ENCODE measurements around the gene CTH. TPM values are rescaled to one million over a fixed set of nuclear protein-coding genes. Genes with fewer than 3 reads are reported as not detected.
A peak's percentile ranks its signal among the peaks of the same experiment; 100 is the strongest.

The CTH gene
- total RNA-seq, 1 experiment from 2014 or later, result 14.7 TPM

DNA sequence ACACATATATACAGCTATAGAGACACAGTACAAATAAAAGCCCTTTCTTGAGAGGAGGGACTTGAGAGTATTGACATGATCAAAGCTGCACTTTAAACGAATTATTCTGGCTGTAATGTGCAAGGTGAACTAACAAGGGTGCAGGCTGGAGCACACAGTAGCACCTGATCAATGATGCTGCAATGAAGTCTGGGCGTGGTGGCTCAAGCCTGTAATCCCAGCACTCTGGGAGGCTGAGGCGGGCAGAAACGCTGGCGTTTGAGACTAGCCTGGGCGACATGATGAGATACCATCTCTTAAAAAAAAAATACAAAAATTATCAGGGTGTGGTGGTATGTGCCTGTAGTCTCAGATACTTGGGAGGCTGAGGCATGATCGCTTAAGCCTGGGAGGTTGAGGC, 14.1 kb upstream of the CTH start:
- no TSS peak for BruUV-seq (replicated peaks)
- no peak for ATAC-seq
- Histone ChIP-seq H3K79me2 (ENCODE audit: insufficient read depth, low read length) (no peaks in the 10 kb centered on the region), H3K9me2 (ENCODE audit: insufficient read depth) (no peaks in the 10 kb centered on the region), H3K27ac (ENCODE audit: low read depth, low read length) (no peak overlapping the region), H3K4me2 (ENCODE audit: low read length) (no peak overlapping the region), H3K4me3 (replicated peaks in 1 of 2; ENCODE audit: low read depth in 1 of 2, low read length in 2 of 2) (no peak overlapping the region), H3K4me1 (ENCODE audit: control insufficient read depth in 1 of 2, insufficient read depth in 2 of 2, low read length in 2 of 2) (no peaks in the 10 kb centered on the region), H3K9ac (ENCODE audit: low read length) (no peak overlapping the region), H3K36me3 (ENCODE audit: control insufficient read depth in 1 of 2, insufficient read depth in 2 of 2, low read length in 2 of 2) (no peaks in the 10 kb centered on the region), H4K20me1 (ENCODE audit: insufficient read depth) (no peaks in the 10 kb centered on the region), H3K27me3 (ENCODE audit: insufficient read depth, low read length) (no peaks in the 10 kb centered on the region), H3K9me3 (ENCODE audit: control insufficient read depth in 1 of 2, insufficient read depth in 1 of 2, low read depth in 1 of 2, low read length in 2 of 2) (no peaks in the 10 kb centered on the region), H2AFZ (ENCODE audit: low read depth, low read length, poor library complexity, severe bottlenecking) (peak overlapping the region; percentile 26)
- ChIA-PET CTCF (no interaction called here), POLR2A (no interaction called here), RAD21 (ENCODE audit: low non-redundant PET in 1 of 2, low total read pairs in 2 of 2, uncharacterized antibody in 2 of 2, unreplicated experiment in 2 of 2) (no interaction called here)
- intact Hi-C loops (cut with micrococcal nuclease), result no loop called here
- no peak for DNase-seq (ENCODE audit: low read depth, low spot score)
- TF ChIP-seq ZFX (IDR thresholded peaks at IDR 0.05), result no peak
- no peak for TF ChIP-seq FOSL1 (IDR thresholded peaks at IDR 0.05; ENCODE audit: low read depth)

DNA sequence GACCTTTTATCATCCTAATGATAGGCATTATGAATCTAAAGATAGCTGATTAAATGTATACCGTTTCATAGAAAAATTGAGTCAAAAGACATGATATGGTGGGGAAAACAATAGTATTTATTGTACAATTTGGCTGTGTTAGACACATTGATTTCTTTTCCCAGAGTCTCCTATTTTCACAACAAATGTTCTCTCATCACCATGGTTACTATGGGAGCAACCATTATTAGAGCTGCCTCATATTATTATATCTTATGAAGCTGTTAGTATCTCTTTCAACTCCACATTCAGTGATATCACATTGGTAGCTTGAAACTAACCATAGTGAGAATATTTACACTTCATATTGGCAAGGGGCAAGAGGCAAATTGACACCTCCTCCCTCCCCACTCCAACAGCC, 10.7 kb upstream of the CTH start:
- Histone ChIP-seq H3K27ac (ENCODE audit: low read depth, low read length) (no peak overlapping the region), H3K9me2 (ENCODE audit: insufficient read depth) (no peaks in the 10 kb centered on the region), H3K4me2 (ENCODE audit: low read length) (no peak overlapping the region), H3K27me3 (ENCODE audit: insufficient read depth, low read length) (no peaks in the 10 kb centered on the region), H3K79me2 (ENCODE audit: insufficient read depth, low read length) (no peaks in the 10 kb centered on the region), H2AFZ (ENCODE audit: low read depth, low read length, poor library complexity, severe bottlenecking) (no peak overlapping the region), H3K9me3 (ENCODE audit: control insufficient read depth in 1 of 2, insufficient read depth in 1 of 2, low read depth in 1 of 2, low read length in 2 of 2) (no peaks in the 10 kb centered on the region), H4K20me1 (ENCODE audit: insufficient read depth) (no peaks in the 10 kb centered on the region), H3K36me3 (ENCODE audit: control insufficient read depth in 1 of 2, insufficient read depth in 2 of 2, low read length in 2 of 2) (no peaks in the 10 kb centered on the region), H3K4me1 (ENCODE audit: control insufficient read depth in 1 of 2, insufficient read depth in 2 of 2, low read length in 2 of 2) (no peaks in the 10 kb centered on the region), H3K9ac (ENCODE audit: low read length) (no peak overlapping the region), H3K4me3 (replicated peaks in 1 of 2; ENCODE audit: low read depth in 1 of 2, low read length in 2 of 2) (no peak overlapping the region)
- POLR2A ChIA-PET, result interaction anchor here (2.5 kb wide), 1 partner anchor 10 kb away, joined by 12 read pairs; the partner anchor contains the start of gene CTH
- RAD21 ChIA-PET (ENCODE audit: low non-redundant PET in 1 of 2, low total read pairs in 2 of 2, uncharacterized antibody in 2 of 2, unreplicated experiment in 2 of 2), result no interaction called here
- intact Hi-C loops (cut with micrococcal nuclease), result no loop called here
- no TSS peak for BruUV-seq (replicated peaks)
- ATAC-seq, result no peak
- TF ChIP-seq POLR2A (IDR thresholded peaks at IDR 0.05; ENCODE audit: borderline replicate concordance, extremely low read depth, insufficient read depth, insufficient read length) (no peak), SIN3A (IDR thresholded peaks at IDR 0.05; ENCODE audit: low read depth) (no peak), FOSL1 (IDR thresholded peaks at IDR 0.05; ENCODE audit: low read depth) (no peak), YY1 (IDR thresholded peaks at IDR 0.05; ENCODE audit: extremely low read depth, insufficient replicate concordance, low read depth, low read length) (no peak), MAX (IDR thresholded peaks at IDR 0.05) (no peak), ELF1 (IDR thresholded peaks at IDR 0.05; ENCODE audit: borderline replicate concordance, low read depth) (no peak), JUND (IDR thresholded peaks at IDR 0.05) (no peak), EZH2phosphoT487 (IDR thresholded peaks at IDR 0.05; ENCODE audit: borderline replicate concordance) (no peak)
- CTCF ChIA-PET, result no interaction called here
- no peak for DNase-seq (ENCODE audit: low read depth, low spot score)
